H1 (cell line): ENCODE measurements around the gene CTTNBP2. TPM values are rescaled to one million over a fixed set of nuclear protein-coding genes. Genes with fewer than 3 reads are reported as not detected.

Source experiments
- BRCA1 ChIP-seq: IDR thresholded peaks from 2 replicates; pipeline ENCODE4 v1.6.1; 2012; ENCODE audit warnings: low read depth, low read length, improper control_type of control experiment
- CBX8 ChIP-seq: fragments of 300-800, 300-1000 bp; sonication (generic); IDR thresholded peaks from 2 replicates; pipeline ENCODE4 v1.7.1; 2016; ENCODE audit warnings: low read depth, low read length, borderline replicate concordance
- CHD7 ChIP-seq: fragments of 300-600 bp; sonication (generic); IDR thresholded peaks from 2 replicates; pipeline ENCODE4 v1.7.1; 2012; ENCODE audit warnings: low read length, moderate library complexity, mild to moderate bottlenecking, inconsistent platforms; ENCODE audit not compliant: insufficient replicate concordance
- E2F6 ChIP-seq: IDR thresholded peaks from 2 replicates; pipeline ENCODE4 v1.6.1; 2012; ENCODE audit warnings: inconsistent platforms
- KDM1A ChIP-seq: fragments of 200-600, 300-600 bp; sonication (generic); IDR thresholded peaks from 2 replicates; pipeline ENCODE4 v1.7.1; 2016; ENCODE audit warnings: mild to moderate bottlenecking, low read length, borderline replicate concordance
- KDM5A ChIP-seq: fragments of 200-600 bp; IDR thresholded peaks from 2 replicates; pipeline ENCODE4 v1.7.1; 2012; ENCODE audit warnings: mild to moderate bottlenecking, low read length, inconsistent platforms, mixed read lengths
- RBBP5 ChIP-seq: IDR thresholded peaks from 2 replicates; pipeline ENCODE4 v1.7.1; 2012; ENCODE audit warnings: low read depth, mild to moderate bottlenecking, inconsistent platforms, low read length, moderate library complexity, borderline replicate concordance
- RFX5 ChIP-seq: IDR thresholded peaks from 2 replicates; pipeline ENCODE4 v1.6.1; 2011; ENCODE audit warnings: low read depth, low read length, improper control_type of control experiment, borderline replicate concordance
- polyA plus RNA-seq, 7 experiments: library from polyadenylated mRNA; depleted of rRNA in 3 of 7; stranded (reverse) in 5 of 7; unstranded in 2 of 7; fragments of >200 nt in 5 of 7; fragments of 200-250 nt in 2 of 7; gene quantifications; 1 replicate in 5 of 7; 2 replicates in 1 of 7; 4 replicates in 1 of 7; pipeline versions ENCODE4 v1.2.1 to v1.2.3, GENCODE V29; 2011 to 2013; ENCODE audit warnings: missing spikeins in 2 of 7, mixed read lengths in 2 of 7
- total RNA-seq: library from RNA; stranded (reverse); fragmentation: NEBNext Ultra II Directional; extraction: Animal tissue kit (Norgen Biotek cat#: 25700); gene quantifications from 2 replicates; pipeline ENCODE4 v1.2.1, GENCODE V29; 2021

CTTNBP2 gene
- total and polyA plus RNA-seq, 2 of the 8 experiments (the other 6 are each of a cell fraction or from before 2014, with no cell fraction given), result 15.3 to 35.1 TPM

- TF ChIP-seq CHD7 (no peak), CBX8 (no peak), RBBP5 (no peak), KDM1A (no peak), E2F6 (no peak), RFX5 (no peak), KDM5A (no peak), BRCA1 (no peak)
Observed at GRCh38 chr7:117895276-117895675, 22.0 kb upstream of the CTTNBP2 start (continued).
